Measurements from ENCODE around the gene SPAG5.

GRCh38 chr17:28575126-28575795 is 23.6 kb downstream of the SPAG5 start:
- TF ChIP-seq CTCF (IDR thresholded peaks at IDR 0.05) (no peak), EP300 (IDR thresholded peaks at IDR 0.05) (no peak), POLR2A (IDR thresholded peaks at IDR 0.05) (no peak), POLR2AphosphoS5 (IDR thresholded peaks at IDR 0.05) (no peak)

Data from gastroesophageal sphincter (tissue), 3 donors.